Subcutaneous adipose tissue (tissue), 4 donors: ENCODE results near the gene RUVBL1. TPM values are rescaled to one million over a fixed set of nuclear protein-coding genes. Genes with fewer than 3 reads are reported as not detected.

ENCODE experiments used
- total RNA-seq, 4 donors: library from RNA; depleted of rRNA; stranded (reverse); fragments of >200 nt; gene quantifications; one replicate each; pipeline ENCODE4 v1.1.0, GENCODE V29; 2016
- TF ChIP-seq, protein P1 (sequence below): fragments of 450-650 bp; IDR thresholded peaks from one replicate; pipeline ENCODE4 v1.5.1; 2016; ENCODE audit warnings: low read depth, mild to moderate bottlenecking, control low read depth, antibody characterized with exemption, moderate library complexity

Gene RUVBL1
- total RNA-seq, 4 donors from 2014 or later, result 14.1 to 29.3 (median 17.1) TPM

DNA sequence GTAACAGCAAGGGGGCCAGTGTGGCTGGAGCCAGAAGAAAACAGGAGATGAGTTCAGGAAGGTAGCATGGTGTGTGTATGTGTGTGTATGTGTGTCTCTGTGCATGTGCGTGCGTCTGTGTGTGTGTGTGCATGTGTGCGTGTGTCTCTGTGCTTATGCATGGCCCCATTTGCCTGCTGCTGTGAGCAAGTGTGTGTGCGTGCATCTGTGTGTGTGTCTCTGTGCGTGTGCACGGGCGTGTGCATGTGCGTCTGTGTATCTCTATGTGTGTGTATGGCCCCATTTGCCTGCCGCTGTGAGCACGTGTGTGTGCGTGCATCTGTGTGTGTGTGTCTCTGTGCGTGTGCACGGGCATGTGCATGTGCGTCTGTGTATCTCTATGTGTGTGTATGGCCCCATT, 22.6 kb upstream of the RUVBL1 start:
- TF ChIP-seq, protein P1, sequence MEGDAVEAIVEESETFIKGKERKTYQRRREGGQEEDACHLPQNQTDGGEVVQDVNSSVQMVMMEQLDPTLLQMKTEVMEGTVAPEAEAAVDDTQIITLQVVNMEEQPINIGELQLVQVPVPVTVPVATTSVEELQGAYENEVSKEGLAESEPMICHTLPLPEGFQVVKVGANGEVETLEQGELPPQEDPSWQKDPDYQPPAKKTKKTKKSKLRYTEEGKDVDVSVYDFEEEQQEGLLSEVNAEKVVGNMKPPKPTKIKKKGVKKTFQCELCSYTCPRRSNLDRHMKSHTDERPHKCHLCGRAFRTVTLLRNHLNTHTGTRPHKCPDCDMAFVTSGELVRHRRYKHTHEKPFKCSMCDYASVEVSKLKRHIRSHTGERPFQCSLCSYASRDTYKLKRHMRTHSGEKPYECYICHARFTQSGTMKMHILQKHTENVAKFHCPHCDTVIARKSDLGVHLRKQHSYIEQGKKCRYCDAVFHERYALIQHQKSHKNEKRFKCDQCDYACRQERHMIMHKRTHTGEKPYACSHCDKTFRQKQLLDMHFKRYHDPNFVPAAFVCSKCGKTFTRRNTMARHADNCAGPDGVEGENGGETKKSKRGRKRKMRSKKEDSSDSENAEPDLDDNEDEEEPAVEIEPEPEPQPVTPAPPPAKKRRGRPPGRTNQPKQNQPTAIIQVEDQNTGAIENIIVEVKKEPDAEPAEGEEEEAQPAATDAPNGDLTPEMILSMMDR, result no peak

- TF ChIP-seq, protein P1, result no peak
Observed at GRCh38 chr3:128145279-128145678, 21.7 kb upstream of the RUVBL1 start.

- TF ChIP-seq, protein P1, result no peak
Observed at GRCh38 chr3:128144512-128145187, 21.0 kb upstream of the RUVBL1 start.

- TF ChIP-seq, protein P1, result no peak
Observed at GRCh38 chr3:128143496-128143895, 19.9 kb upstream of the RUVBL1 start.

DNA sequence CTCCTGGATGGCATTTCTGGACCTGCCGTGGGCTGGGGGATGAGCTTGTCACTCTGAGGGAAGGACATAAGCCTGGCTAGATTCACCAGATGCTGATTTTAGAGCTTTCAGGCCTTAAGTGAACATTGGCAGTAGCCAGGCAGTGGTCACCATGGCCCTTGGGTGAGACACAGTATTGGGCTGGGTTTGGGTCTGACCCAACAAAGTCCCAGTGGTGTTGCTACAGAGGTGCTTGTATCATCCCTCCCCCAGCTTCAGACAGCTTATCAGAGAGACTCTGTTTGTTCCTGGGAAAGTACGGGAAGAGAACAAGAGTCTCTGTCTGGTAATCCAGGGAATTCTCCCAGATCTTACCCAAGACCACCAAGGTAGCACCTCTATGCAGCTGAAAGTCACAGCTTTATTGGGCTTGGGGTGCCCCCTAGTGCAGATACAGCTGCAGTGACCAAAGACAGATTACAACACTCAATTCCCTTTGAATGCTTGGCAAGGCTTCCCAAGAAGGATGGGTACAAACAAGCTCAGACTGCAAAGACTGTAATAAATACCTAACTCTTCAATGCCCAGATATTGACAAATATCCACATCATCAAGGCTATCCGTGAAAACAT, 9.8 kb upstream of the RUVBL1 start:
- TF ChIP-seq, protein P1, result no peak

GRCh38 chr3:128131897-128132646, 8.5 kb upstream of the RUVBL1 start:
- TF ChIP-seq, protein P1, result no peak

- TF ChIP-seq, protein P1, result no peak
Observed at GRCh38 chr3:128128251-128128650, 4.6 kb upstream of the RUVBL1 start.
